Activated CD4-positive, alpha-beta T cell treated with anti-CD3 and anti-CD28 coated beads, Interleukin-2, amount 50 U/mL, for 48 hours (primary cell): ENCODE measurements around the gene PSRC1.

Experiments used
- DNase-seq, 2 experiments: peaks; one replicate each; pipeline ENCODE4 v3.0.0-alpha.2; 2020

Gene PSRC1

GRCh38 chr1:109242387-109242786 is 40.6 kb downstream of the PSRC1 start:
- DNase-seq: no peak

GRCh38 chr1:109241841-109242345 is 41.1 kb downstream of the PSRC1 start:
- no peak for DNase-seq

- no peak for DNase-seq
Observed at GRCh38 chr1:109241344-109241743, 41.6 kb downstream of the PSRC1 start.

- DNase-seq: peak in 1 of 2 experiments; percentile 36
Observed at GRCh38 chr1:109240158-109241152, 42.5 kb downstream of the PSRC1 start.

- DNase-seq: peak in 1 of 2 experiments; percentile 36
Observed at GRCh38 chr1:109239409-109240068, 43.4 kb downstream of the PSRC1 start.

GRCh38 chr1:109239047-109239408 is 43.9 kb downstream of the PSRC1 start:
- no peak for DNase-seq

- no peak for DNase-seq
Observed at GRCh38 chr1:109238382-109238781, 44.6 kb downstream of the PSRC1 start.

GRCh38 chr1:109237512-109237911 is 45.4 kb downstream of the PSRC1 start:
- no peak for DNase-seq

- DNase-seq: no peak
Observed at GRCh38 chr1:109235137-109235536, 47.8 kb downstream of the PSRC1 start.

GRCh38 chr1:109231066-109231465 is 51.9 kb downstream of the PSRC1 start:
- no peak for DNase-seq
